HepG2 (cell line): ENCODE results near the gene SLC13A3.

ENCODE experiments used
- CTCF ChIP-seq: sonication (generic); formaldehyde crosslinking; IDR thresholded peaks from 2 replicates; pipeline ENCODE4 v1.5.0; 2020; ENCODE audit warnings: mild to moderate bottlenecking, missing genetic modification reagents, moderate library complexity
- SCMH1 ChIP-seq: sonication (generic); formaldehyde crosslinking; IDR thresholded peaks from 2 replicates; pipeline ENCODE4 v1.9.0; 2021; ENCODE audit warnings: missing genetic modification reagents, mild to moderate bottlenecking, borderline replicate concordance

- TF ChIP-seq CTCF (CRISPR knock-in tag): no peak
- TF ChIP-seq SCMH1 (CRISPR knock-in tag): no peak
Observed at GRCh38 chr20:46660487-46660886, 9.2 kb upstream of the SLC13A3 start.
